GM23338 (cell line): ENCODE measurements around the gene KCNK17. TPM values are rescaled to one million over a fixed set of nuclear protein-coding genes. Genes with fewer than 3 reads are reported as not detected.

ENCODE experiments used
- ATAC-seq: fragments of 200-7000 bp; cut with Tn5 transposase; 3 replicates; pipeline ENCODE4 v1.9.1; 2020
- DNase-seq: peaks from one replicate; pipeline ENCODE4 v3.0.0-alpha.2; 2015; ENCODE audit warnings: low spot score
- H2AFZ ChIP-seq: fragments of 200-600 bp; sonication (generic); 2 replicates; pipeline ENCODE4 v1.8.0; 2016; ENCODE audit warnings: antibody characterized with exemption, mild to moderate bottlenecking, moderate library complexity
- H3F3A ChIP-seq: fragments of 200-600 bp; sonication (generic); replicated peaks from 2 replicates; pipeline ENCODE4 v1.8.0; 2017; ENCODE audit warnings: antibody characterized with exemption, mixed run types, low read depth
- H3K27ac ChIP-seq: fragments of 200-600 bp; sonication (generic); 2 replicates; pipeline ENCODE4 v1.6.1; 2016; ENCODE audit warnings: low read depth
- H3K27me3 ChIP-seq: fragments of 200-600 bp; sonication (generic); 2 replicates; pipeline ENCODE4 v1.8.0; 2016; ENCODE audit warnings: mild to moderate bottlenecking, mixed run types, moderate library complexity; ENCODE audit not compliant: insufficient read depth
- H3K36me3 ChIP-seq: fragments of 200-600 bp; sonication (generic); 2 replicates; pipeline ENCODE4 v1.8.0; 2016; ENCODE audit warnings: mild to moderate bottlenecking; ENCODE audit not compliant: insufficient read depth
- H3K4me1 ChIP-seq: fragments of 200-600 bp; sonication (generic); 2 replicates; pipeline ENCODE4 v1.8.0; 2016; ENCODE audit warnings: mild to moderate bottlenecking, moderate library complexity; ENCODE audit not compliant: insufficient read depth
- H3K4me2 ChIP-seq: fragments of 200-600 bp; sonication (generic); 2 replicates; pipeline ENCODE4 v1.7.1; 2017; ENCODE audit warnings: mixed run types
- H3K4me3 ChIP-seq: fragments of 200-600 bp; sonication (generic); 2 replicates; pipeline ENCODE4 v1.6.1; 2016; ENCODE audit warnings: mixed run types
- H3K79me2 ChIP-seq: fragments of 200-600 bp; sonication (generic); replicated peaks from 2 replicates; pipeline ENCODE4 v1.8.0; 2017; ENCODE audit warnings: mild to moderate bottlenecking; ENCODE audit not compliant: insufficient read depth
- H3K9me2 ChIP-seq: fragments of 200-600 bp; sonication (generic); 2 replicates; pipeline ENCODE4 v1.8.0; 2017; ENCODE audit not compliant: insufficient read depth
- H4K20me1 ChIP-seq: fragments of 200-600 bp; sonication (generic); replicated peaks from 2 replicates; pipeline ENCODE4 v1.8.0; 2017; ENCODE audit warnings: mild to moderate bottlenecking; ENCODE audit not compliant: insufficient read depth
- H3K27ac Mint-ChIP-seq: 2 replicates; pipeline ENCODE4 v1.8.0; 2020; ENCODE audit warnings: inconsistent platforms, mild to moderate bottlenecking, moderate library complexity, mixed read lengths
- H3K27me3 Mint-ChIP-seq: 3 replicates; pipeline ENCODE4 v1.8.0; 2022; ENCODE audit warnings: low read depth, mild to moderate bottlenecking, moderate library complexity, mixed read lengths, inconsistent platforms; ENCODE audit not compliant: insufficient read depth, poor library complexity
- H3K36me3 Mint-ChIP-seq: 3 replicates; pipeline ENCODE4 v1.8.0; 2021; ENCODE audit warnings: low read depth, mild to moderate bottlenecking, inconsistent platforms, moderate library complexity, mixed read lengths
- H3K4me1 Mint-ChIP-seq: 3 replicates; pipeline ENCODE4 v1.8.0; 2020; ENCODE audit warnings: mild to moderate bottlenecking, inconsistent platforms, mixed read lengths
- H3K4me3 Mint-ChIP-seq: 3 replicates; pipeline ENCODE4 v1.8.0; 2021; ENCODE audit warnings: moderate library complexity, mild to moderate bottlenecking, inconsistent platforms, mixed read lengths
- H3K9me3 Mint-ChIP-seq: 3 replicates; pipeline ENCODE4 v1.8.0; 2020; ENCODE audit warnings: moderate library complexity, mild to moderate bottlenecking, inconsistent platforms, mixed read lengths
- CREB1 ChIP-seq: fragments of 250-450 bp; sonication (Bioruptor Pico); IDR thresholded peaks from 2 replicates; pipeline ENCODE4 v1.5.0; 2020; ENCODE audit warnings: low read depth, mild to moderate bottlenecking, moderate library complexity
- EZH2 ChIP-seq: fragments of 200-600 bp; sonication (generic); IDR thresholded peaks from one replicate; pipeline ENCODE4 v1.8.0; 2017; ENCODE audit warnings: antibody characterized with exemption, mild to moderate bottlenecking, low read depth; ENCODE audit not compliant: unreplicated experiment
- EZH2phosphoT487 ChIP-seq: fragments of 200-600 bp; sonication (generic); IDR thresholded peaks from one replicate; pipeline ENCODE4 v1.8.1; 2018; ENCODE audit warnings: antibody characterized with exemption; ENCODE audit not compliant: unreplicated experiment
- POLR2AphosphoS5 ChIP-seq: IDR thresholded peaks from 2 replicates; pipeline ENCODE4 v1.6.1; 2016; ENCODE audit warnings: antibody characterized with exemption, low read depth
- STAT1 ChIP-seq: IDR thresholded peaks from one replicate; pipeline ENCODE4 v1.6.1; 2016; ENCODE audit warnings: antibody characterized with exemption; ENCODE audit not compliant: unreplicated experiment
- ZNF331 ChIP-seq: fragments of 250-450 bp; sonication (Bioruptor Pico); IDR thresholded peaks from 2 replicates; pipeline ENCODE4 v1.5.0; 2020; ENCODE audit warnings: low read depth, mild to moderate bottlenecking, moderate library complexity
- polyA plus RNA-seq: library from polyadenylated mRNA; unstranded; fragments of >200 nt; fragmentation: Nextera tagmentation; extraction: Ambion mirVana; gene quantifications from 2 replicates; pipeline ENCODE4 v1.2.1, GENCODE V29; 2016
- total RNA-seq: library from RNA; depleted of rRNA; stranded (reverse); fragments of >200 nt; shearing (Covaris generic); gene quantifications from 2 replicates; pipeline ENCODE4 v1.2.3, GENCODE V29; 2014
- TF ChIP-seq, protein P1 (sequence below): IDR thresholded peaks from one replicate; pipeline ENCODE4 v1.6.1; 2018; ENCODE audit warnings: antibody characterized with exemption; ENCODE audit not compliant: unreplicated experiment
- TF ChIP-seq, protein P2 (sequence below): IDR thresholded peaks from 2 replicates; pipeline ENCODE4 v1.6.1; 2016; ENCODE audit warnings: antibody characterized with exemption
- TF ChIP-seq, protein P3 (sequence below), 2 experiments: fragments of 200-600 bp in 1 of 2; sonication (generic) in 1 of 2; conservative IDR thresholded peaks; 2 replicates each; pipeline versions ENCODE4 v1.5.1 to v1.6.1; 2016 to 2017; ENCODE audit warnings: antibody characterized with exemption in 2 of 2, low read depth in 2 of 2, mild to moderate bottlenecking in 2 of 2, moderate library complexity in 1 of 2
- TF ChIP-seq, protein P4 (sequence below): fragments of 250-450 bp; sonication (Bioruptor Pico); IDR thresholded peaks from 2 replicates; pipeline ENCODE4 v1.5.0; 2020; ENCODE audit warnings: mild to moderate bottlenecking, moderate library complexity

Gene KCNK17
- total and polyA plus RNA-seq, 2 experiments from 2014 or later, result 2.2 to 3.1 TPM

DNA sequence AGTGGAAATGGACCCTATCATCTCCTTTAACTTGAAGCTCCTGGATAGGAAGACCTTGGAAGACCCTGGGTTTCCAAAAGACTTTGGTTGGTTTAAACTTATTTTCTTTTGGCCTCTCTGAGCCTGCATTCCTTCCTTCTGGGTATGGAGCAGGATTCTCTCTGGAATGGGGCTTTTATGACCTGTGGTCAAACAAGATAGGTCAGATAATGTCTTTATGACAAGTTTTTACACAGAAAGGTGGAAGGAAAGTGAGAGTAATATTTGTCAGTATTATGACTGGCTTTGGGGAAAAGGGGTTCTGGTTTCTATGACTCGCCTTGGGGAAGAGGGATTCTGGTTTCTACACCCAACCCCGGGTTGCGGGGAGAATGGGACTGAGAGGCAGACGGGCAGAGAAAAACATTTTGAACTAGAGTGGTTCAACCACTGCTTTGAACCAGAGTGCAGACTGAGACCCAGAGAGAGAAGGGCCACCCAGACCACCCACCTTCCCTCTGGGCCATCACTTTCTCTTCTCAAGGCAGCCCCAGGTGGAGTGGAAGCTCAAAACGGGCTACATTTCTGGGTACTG lies 47.4 kb downstream of the KCNK17 start (continued):
- TF ChIP-seq, protein P1, sequence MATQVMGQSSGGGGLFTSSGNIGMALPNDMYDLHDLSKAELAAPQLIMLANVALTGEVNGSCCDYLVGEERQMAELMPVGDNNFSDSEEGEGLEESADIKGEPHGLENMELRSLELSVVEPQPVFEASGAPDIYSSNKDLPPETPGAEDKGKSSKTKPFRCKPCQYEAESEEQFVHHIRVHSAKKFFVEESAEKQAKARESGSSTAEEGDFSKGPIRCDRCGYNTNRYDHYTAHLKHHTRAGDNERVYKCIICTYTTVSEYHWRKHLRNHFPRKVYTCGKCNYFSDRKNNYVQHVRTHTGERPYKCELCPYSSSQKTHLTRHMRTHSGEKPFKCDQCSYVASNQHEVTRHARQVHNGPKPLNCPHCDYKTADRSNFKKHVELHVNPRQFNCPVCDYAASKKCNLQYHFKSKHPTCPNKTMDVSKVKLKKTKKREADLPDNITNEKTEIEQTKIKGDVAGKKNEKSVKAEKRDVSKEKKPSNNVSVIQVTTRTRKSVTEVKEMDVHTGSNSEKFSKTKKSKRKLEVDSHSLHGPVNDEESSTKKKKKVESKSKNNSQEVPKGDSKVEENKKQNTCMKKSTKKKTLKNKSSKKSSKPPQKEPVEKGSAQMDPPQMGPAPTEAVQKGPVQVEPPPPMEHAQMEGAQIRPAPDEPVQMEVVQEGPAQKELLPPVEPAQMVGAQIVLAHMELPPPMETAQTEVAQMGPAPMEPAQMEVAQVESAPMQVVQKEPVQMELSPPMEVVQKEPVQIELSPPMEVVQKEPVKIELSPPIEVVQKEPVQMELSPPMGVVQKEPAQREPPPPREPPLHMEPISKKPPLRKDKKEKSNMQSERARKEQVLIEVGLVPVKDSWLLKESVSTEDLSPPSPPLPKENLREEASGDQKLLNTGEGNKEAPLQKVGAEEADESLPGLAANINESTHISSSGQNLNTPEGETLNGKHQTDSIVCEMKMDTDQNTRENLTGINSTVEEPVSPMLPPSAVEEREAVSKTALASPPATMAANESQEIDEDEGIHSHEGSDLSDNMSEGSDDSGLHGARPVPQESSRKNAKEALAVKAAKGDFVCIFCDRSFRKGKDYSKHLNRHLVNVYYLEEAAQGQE, result no peak
- TF ChIP-seq STAT1 (no peak), ZNF331 (CRISPR knock-in tag) (no peak), EZH2phosphoT487 (no peak)
- TF ChIP-seq, protein P2, sequence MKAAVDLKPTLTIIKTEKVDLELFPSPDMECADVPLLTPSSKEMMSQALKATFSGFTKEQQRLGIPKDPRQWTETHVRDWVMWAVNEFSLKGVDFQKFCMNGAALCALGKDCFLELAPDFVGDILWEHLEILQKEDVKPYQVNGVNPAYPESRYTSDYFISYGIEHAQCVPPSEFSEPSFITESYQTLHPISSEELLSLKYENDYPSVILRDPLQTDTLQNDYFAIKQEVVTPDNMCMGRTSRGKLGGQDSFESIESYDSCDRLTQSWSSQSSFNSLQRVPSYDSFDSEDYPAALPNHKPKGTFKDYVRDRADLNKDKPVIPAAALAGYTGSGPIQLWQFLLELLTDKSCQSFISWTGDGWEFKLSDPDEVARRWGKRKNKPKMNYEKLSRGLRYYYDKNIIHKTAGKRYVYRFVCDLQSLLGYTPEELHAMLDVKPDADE, result no peak
- TF ChIP-seq, protein P3, sequence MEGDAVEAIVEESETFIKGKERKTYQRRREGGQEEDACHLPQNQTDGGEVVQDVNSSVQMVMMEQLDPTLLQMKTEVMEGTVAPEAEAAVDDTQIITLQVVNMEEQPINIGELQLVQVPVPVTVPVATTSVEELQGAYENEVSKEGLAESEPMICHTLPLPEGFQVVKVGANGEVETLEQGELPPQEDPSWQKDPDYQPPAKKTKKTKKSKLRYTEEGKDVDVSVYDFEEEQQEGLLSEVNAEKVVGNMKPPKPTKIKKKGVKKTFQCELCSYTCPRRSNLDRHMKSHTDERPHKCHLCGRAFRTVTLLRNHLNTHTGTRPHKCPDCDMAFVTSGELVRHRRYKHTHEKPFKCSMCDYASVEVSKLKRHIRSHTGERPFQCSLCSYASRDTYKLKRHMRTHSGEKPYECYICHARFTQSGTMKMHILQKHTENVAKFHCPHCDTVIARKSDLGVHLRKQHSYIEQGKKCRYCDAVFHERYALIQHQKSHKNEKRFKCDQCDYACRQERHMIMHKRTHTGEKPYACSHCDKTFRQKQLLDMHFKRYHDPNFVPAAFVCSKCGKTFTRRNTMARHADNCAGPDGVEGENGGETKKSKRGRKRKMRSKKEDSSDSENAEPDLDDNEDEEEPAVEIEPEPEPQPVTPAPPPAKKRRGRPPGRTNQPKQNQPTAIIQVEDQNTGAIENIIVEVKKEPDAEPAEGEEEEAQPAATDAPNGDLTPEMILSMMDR (conservative IDR thresholded peaks at IDR 0.05; ENCODE audit: low read depth in 2 of 2), result no peak

DNA sequence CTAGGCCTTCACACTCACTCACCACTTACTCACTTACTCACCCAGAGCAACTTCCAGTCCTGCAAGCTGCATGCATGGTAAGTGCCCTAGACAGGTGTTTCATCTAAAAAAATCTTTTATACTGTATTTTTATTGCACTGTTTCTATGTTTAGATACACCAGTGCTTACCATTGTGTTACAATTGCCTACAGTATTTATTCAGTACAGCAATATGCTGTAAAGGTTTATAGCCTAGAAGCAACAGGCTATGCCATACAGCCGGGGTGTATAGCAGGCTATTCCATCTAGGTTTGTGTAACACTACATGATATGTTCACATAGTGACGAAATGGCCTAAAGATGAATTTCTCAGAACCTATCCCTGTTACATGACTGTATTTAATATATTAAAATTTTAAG lies 47.8 kb downstream of the KCNK17 start:
- peaks cover 6% of the 10 kb centered on the region for H3F3A ChIP-seq
- Mint-ChIP-seq H3K27ac (no peak overlapping the region), H3K4me1 (peaks cover 42% of the 10 kb centered on the region)
- TF ChIP-seq ZNF331 (CRISPR knock-in tag) (no peak), EZH2 (no peak), CREB1 (CRISPR knock-in tag) (no peak), EZH2phosphoT487 (no peak), POLR2AphosphoS5 (no peak)
- TF ChIP-seq, protein P4, sequence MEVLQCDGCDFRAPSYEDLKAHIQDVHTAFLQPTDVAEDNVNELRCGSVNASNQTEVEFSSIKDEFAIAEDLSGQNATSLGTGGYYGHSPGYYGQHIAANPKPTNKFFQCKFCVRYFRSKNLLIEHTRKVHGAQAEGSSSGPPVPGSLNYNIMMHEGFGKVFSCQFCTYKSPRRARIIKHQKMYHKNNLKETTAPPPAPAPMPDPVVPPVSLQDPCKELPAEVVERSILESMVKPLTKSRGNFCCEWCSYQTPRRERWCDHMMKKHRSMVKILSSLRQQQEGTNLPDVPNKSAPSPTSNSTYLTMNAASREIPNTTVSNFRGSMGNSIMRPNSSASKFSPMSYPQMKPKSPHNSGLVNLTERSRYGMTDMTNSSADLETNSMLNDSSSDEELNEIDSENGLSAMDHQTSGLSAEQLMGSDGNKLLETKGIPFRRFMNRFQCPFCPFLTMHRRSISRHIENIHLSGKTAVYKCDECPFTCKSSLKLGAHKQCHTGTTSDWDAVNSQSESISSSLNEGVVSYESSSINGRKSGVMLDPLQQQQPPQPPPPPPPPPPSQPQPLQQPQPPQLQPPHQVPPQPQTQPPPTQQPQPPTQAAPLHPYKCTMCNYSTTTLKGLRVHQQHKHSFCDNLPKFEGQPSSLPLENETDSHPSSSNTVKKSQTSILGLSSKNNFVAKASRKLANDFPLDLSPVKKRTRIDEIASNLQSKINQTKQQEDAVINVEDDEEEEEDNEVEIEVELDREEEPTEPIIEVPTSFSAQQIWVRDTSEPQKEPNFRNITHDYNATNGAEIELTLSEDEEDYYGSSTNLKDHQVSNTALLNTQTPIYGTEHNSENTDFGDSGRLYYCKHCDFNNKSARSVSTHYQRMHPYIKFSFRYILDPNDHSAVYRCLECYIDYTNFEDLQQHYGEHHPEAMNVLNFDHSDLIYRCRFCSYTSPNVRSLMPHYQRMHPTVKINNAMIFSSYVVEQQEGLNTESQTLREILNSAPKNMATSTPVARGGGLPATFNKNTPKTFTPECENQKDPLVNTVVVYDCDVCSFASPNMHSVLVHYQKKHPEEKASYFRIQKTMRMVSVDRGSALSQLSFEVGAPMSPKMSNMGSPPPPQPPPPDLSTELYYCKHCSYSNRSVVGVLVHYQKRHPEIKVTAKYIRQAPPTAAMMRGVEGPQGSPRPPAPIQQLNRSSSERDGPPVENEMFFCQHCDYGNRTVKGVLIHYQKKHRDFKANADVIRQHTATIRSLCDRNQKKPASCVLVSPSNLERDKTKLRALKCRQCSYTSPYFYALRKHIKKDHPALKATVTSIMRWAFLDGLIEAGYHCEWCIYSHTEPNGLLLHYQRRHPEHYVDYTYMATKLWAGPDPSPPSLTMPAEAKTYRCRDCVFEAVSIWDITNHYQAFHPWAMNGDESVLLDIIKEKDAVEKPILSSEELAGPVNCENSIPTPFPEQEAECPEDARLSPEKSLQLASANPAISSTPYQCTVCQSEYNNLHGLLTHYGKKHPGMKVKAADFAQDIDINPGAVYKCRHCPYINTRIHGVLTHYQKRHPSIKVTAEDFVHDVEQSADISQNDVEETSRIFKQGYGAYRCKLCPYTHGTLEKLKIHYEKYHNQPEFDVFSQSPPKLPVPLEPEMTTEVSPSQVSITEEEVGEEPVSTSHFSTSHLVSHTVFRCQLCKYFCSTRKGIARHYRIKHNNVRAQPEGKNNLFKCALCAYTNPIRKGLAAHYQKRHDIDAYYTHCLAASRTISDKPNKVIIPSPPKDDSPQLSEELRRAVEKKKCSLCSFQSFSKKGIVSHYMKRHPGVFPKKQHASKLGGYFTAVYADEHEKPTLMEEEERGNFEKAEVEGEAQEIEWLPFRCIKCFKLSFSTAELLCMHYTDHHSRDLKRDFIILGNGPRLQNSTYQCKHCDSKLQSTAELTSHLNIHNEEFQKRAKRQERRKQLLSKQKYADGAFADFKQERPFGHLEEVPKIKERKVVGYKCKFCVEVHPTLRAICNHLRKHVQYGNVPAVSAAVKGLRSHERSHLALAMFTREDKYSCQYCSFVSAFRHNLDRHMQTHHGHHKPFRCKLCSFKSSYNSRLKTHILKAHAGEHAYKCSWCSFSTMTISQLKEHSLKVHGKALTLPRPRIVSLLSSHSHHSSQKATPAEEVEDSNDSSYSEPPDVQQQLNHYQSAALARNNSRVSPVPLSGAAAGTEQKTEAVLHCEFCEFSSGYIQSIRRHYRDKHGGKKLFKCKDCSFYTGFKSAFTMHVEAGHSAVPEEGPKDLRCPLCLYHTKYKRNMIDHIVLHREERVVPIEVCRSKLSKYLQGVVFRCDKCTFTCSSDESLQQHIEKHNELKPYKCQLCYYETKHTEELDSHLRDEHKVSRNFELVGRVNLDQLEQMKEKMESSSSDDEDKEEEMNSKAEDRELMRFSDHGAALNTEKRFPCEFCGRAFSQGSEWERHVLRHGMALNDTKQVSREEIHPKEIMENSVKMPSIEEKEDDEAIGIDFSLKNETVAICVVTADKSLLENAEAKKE (CRISPR knock-in tag), result no peak
- TF ChIP-seq, protein P2, result no peak

More for the DNA sequence above, 47.8 kb downstream of the KCNK17 start:
- peaks cover 8% of the 10 kb centered on the region; the same call in 2 of the 3 replicates for H3K36me3 Mint-ChIP-seq
- Histone ChIP-seq H3K27me3 (no peaks in the 10 kb centered on the region), H3K4me2 (no peak overlapping the region), H3K79me2 (no peaks in the 10 kb centered on the region), H2AFZ (no peak overlapping the region), H3K4me3 (no peak overlapping the region), H3K36me3 (0 out of 2 replicates have a peak, but pooled peaks cover 2% of the 10 kb centered on the region), H3K9me2 (0 out of 2 replicates have a peak, but pooled peaks cover under 1% of the 10 kb centered on the region), H3K4me1 (peaks cover 20% of the 10 kb centered on the region), H4K20me1 (no peaks in the 10 kb centered on the region), H3K27ac (no peak overlapping the region)
- peaks cover 7% of the 10 kb centered on the region; the same call in 2 of the 3 replicates for H3K9me3 Mint-ChIP-seq
- no peak for DNase-seq
- no peak overlapping the region for H3K4me3 Mint-ChIP-seq
- peaks cover 13% of the 10 kb centered on the region for H3K27me3 Mint-ChIP-seq
- no peak for ATAC-seq
